OCI-LY7 (cell line): ENCODE measurements around the gene HTT. TPM values are rescaled to one million over a fixed set of nuclear protein-coding genes. Genes with fewer than 3 reads are reported as not detected.
"Not testable (repeated sequence)": the region's sequence is repeated elsewhere in the genome, so short reads cannot be mapped to it uniquely, and the experiment has no call there.

Experiments used
- BruUV-seq: library from RNA; stranded (reverse); fragments of 400-500 nt; replicated peaks from 2 replicates; lab custom pipeline; 2021; lab: Mats Ljungman, UMichigan
- CTCF ChIA-PET: fragments of 300-600 bp; sonication (Branson Sonifier 250); formaldehyde crosslinking; loops from one replicate; lab custom pipeline; 2022; ENCODE audit warnings: antibody characterized with exemption; ENCODE audit not compliant: unreplicated experiment; lab: Charles Lee
- POLR2A ChIA-PET: fragments of 300-600 bp; sonication (Branson Sonifier 250); formaldehyde crosslinking; loops from one replicate; lab custom pipeline; 2022; ENCODE audit warnings: antibody characterized with exemption; lab: Charles Lee
- DNase-seq: peaks from one replicate; pipeline ENCODE4 v3.0.0-alpha.2; 2015; ENCODE audit warnings: low spot score
- H2AFZ ChIP-seq: fragments of 200-600 bp; sonication (generic), shearing (Covaris generic); 2 replicates; pipeline ENCODE4 v1.6.1; 2014; ENCODE audit warnings: mild to moderate bottlenecking, antibody characterized with exemption, low read length, moderate library complexity
- H3K27ac ChIP-seq: fragments of 200-600 bp; sonication (generic); 2 replicates; pipeline ENCODE4 v1.5.1; 2014; ENCODE audit warnings: mixed run types, low read depth, mild to moderate bottlenecking, moderate library complexity, low read length, inconsistent platforms; ENCODE audit not compliant: poor library complexity, severe bottlenecking
- H3K36me3 ChIP-seq: fragments of 200-600 bp; sonication (generic); 2 replicates; pipeline ENCODE4 v1.6.1; 2014; ENCODE audit warnings: mild to moderate bottlenecking, antibody characterized with exemption, low read length, moderate library complexity, mixed read lengths; ENCODE audit not compliant: insufficient read depth
- H3K4me1 ChIP-seq: fragments of 200-600 bp; sonication (generic); 2 replicates; pipeline ENCODE4 v1.5.1; 2014; ENCODE audit warnings: mild to moderate bottlenecking, low read length; ENCODE audit not compliant: insufficient read depth, poor library complexity, severe bottlenecking
- H3K4me2 ChIP-seq: fragments of 200-600 bp; sonication (generic); 2 replicates; pipeline ENCODE4 v1.6.1; 2014; ENCODE audit warnings: mild to moderate bottlenecking, low read length
- H3K4me3 ChIP-seq: fragments of 200-600 bp; sonication (generic); 2 replicates; pipeline ENCODE4 v1.5.1; 2014; ENCODE audit warnings: mild to moderate bottlenecking, low read depth, low read length; ENCODE audit not compliant: poor library complexity, severe bottlenecking
- H3K79me2 ChIP-seq: fragments of 200-600 bp; sonication (generic); 2 replicates; pipeline ENCODE4 v1.6.1; 2016; ENCODE audit warnings: low read depth, mild to moderate bottlenecking, low read length, moderate library complexity, mixed read lengths; ENCODE audit not compliant: insufficient read depth
- H3K9me2 ChIP-seq: fragments of 200-600 bp; sonication (generic); 2 replicates; pipeline ENCODE4 v1.6.1; 2016; ENCODE audit warnings: mild to moderate bottlenecking, low read length, mixed read lengths; ENCODE audit not compliant: insufficient read depth
- H3K9me3 ChIP-seq: fragments of 200-600 bp; sonication (generic); 2 replicates; pipeline ENCODE4 v1.6.1; 2014; ENCODE audit warnings: mild to moderate bottlenecking, mixed run types, low read length, mixed read lengths
- H4K20me1 ChIP-seq: fragments of 200-600 bp; sonication (generic); 2 replicates; pipeline ENCODE4 v1.6.1; 2014; ENCODE audit warnings: mild to moderate bottlenecking, antibody characterized with exemption, low read length, moderate library complexity, mixed read lengths; ENCODE audit not compliant: insufficient read depth
- EZH2phosphoT487 ChIP-seq: fragments of 200-600 bp; sonication (generic); IDR thresholded peaks from 2 replicates; pipeline ENCODE4 v1.6.1; 2018; ENCODE audit warnings: low read depth, borderline replicate concordance, mild to moderate bottlenecking, mixed run types, antibody characterized with exemption, low read length, moderate library complexity, mixed read lengths
- intact Hi-C: fragments of 100-400 bp; cut with micrococcal nuclease; formaldehyde crosslinking; loops from one replicate; pipeline ENCODE4 v1.10.0; 2022; ENCODE audit not compliant: unreplicated experiment
- total RNA-seq, 2 experiments: library from RNA; depleted of rRNA in 1 of 2; stranded (reverse); fragments of >200 nt in 1 of 2; shearing (Covaris generic) in 1 of 2; gene quantifications; 2 replicates each; pipeline ENCODE4 v1.2.3, GENCODE V29; 2014 to 2022
- TF ChIP-seq, protein P1 (sequence below): fragments of 200-600 bp; sonication (generic); conservative IDR thresholded peaks from 2 replicates; pipeline ENCODE4 v1.5.1; 2014; ENCODE audit warnings: mild to moderate bottlenecking, antibody characterized with exemption, low read length, moderate library complexity, mixed read lengths

Gene HTT
- total RNA-seq, 2 experiments from 2014 or later, result 36.4 to 91.3 TPM

DNA sequence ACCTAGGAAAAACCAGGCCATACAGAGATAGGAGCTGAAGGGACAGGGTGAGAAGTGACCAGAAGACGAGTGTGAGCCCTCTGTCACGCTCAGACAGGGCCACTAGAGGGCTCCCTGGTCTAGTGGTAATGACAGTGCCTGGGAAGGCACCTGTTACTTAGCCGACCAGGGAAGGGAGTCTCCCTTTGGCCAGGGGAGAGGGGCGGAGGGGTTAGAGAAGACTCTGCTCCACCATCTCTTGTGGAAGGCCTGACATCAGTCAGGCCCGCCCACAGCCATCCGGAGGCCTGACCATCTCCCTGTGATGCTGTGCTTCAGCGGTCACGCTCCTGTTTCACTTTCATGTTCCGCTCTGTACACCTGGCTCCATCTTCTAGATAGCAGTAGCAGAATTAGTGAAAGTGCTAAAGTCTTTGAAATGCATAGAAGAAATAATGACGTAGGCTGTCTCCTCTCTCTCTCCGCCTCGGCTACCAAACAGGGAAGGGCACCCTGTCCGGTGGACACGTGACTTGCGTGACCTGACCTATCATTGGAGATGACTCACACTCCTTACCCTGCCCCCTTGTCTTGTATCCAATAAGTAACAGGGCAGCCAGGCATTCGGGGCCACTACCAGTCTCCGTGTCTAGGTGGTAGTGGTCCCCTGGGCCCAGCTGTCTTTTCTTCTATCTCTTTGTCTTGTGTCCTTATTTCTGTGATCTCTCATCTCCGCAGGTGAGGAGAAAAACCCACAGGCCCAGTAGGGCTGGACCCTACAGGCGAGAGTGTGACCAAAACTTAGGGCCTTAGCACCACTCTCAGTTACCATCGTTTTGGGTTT, 26.8 kb upstream of the HTT start:
- ChIA-PET POLR2A (interaction anchor here (0.5 to 1.6 kb wide), 3 partner anchors 9 to 163 kb away, joined by 3 to 5 read pairs (median 4); no protein-coding TSS in a partner anchor), CTCF (interaction anchor here (0.6 kb wide), 1 partner anchor 21 kb away, joined by 5 read pairs; no protein-coding TSS in a partner anchor)
- Histone ChIP-seq H3K4me1 (peaks cover 41% of the 10 kb centered on the region), H4K20me1 (no peaks in the 10 kb centered on the region), H3K4me3 (peak overlapping the region; percentile 20), H3K27ac (peak overlapping the region; percentile 80), H3K79me2 (no peaks in the 10 kb centered on the region), H3K9me3 (no peaks in the 10 kb centered on the region), H3K9me2 (no peaks in the 10 kb centered on the region), H2AFZ (peak overlapping the region; percentile 79; the same call in 1 of the 2 replicates), H3K36me3 (no peaks in the 10 kb centered on the region), H3K4me2 (peak overlapping the region; percentile 45)
- intact Hi-C loops, result loop anchor here (1.0 to 5.0 kb wide), 4 partner anchors 27 to 395 kb away; partner anchors contain the start of genes HTT and HTT-AS
- no TSS peak for BruUV-seq
- DNase-seq, result peak; percentile 92
- TF ChIP-seq EZH2phosphoT487, result no peak
- TF ChIP-seq, protein P1, sequence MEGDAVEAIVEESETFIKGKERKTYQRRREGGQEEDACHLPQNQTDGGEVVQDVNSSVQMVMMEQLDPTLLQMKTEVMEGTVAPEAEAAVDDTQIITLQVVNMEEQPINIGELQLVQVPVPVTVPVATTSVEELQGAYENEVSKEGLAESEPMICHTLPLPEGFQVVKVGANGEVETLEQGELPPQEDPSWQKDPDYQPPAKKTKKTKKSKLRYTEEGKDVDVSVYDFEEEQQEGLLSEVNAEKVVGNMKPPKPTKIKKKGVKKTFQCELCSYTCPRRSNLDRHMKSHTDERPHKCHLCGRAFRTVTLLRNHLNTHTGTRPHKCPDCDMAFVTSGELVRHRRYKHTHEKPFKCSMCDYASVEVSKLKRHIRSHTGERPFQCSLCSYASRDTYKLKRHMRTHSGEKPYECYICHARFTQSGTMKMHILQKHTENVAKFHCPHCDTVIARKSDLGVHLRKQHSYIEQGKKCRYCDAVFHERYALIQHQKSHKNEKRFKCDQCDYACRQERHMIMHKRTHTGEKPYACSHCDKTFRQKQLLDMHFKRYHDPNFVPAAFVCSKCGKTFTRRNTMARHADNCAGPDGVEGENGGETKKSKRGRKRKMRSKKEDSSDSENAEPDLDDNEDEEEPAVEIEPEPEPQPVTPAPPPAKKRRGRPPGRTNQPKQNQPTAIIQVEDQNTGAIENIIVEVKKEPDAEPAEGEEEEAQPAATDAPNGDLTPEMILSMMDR, result peak; percentile 80

DNA sequence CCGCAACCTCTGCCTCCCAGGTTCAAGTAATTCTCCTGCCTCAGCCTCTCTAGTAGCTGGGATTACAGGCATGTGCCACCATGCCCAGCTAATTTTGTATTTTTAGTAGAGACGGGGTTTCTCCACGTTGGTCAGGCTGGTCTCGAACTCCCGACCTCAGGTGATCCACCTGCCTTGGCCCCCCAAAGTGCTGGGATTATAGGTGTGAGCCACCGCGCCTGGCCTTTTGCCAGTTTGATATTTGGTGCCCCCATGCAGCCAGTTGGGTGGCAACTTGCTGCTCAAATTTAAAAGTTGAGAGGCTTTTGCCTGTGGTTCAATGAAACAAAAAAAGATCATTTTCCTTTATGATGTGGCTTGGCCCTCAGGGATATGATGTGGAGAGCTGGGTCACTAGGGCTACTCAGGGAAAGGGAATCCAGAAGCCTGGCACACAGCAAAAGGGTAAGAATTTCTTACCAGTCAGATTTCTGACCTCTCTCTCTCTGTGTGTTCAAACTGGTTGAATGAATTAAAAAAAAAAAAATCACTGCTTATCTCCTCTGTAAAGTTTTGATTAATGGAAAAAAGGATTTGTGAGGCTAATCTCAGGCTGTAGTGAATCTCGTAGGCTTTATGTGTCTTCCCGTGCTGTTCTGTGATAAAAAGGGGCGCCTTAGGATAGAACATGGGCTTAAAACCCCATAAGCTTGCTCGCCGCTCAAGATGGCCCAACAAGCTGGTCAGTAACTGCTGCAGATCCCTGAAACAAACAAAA, 23.2 kb upstream of the HTT start:
- H3K36me3 ChIP-seq, H3K9me2 ChIP-seq, H2AFZ ChIP-seq, H3K27ac ChIP-seq, BruUV-seq, POLR2A ChIA-PET, H3K4me3 ChIP-seq, H3K79me2 ChIP-seq, H4K20me1 ChIP-seq, H3K4me2 ChIP-seq, intact Hi-C loops, DNase-seq: not testable (repeated sequence)
- peaks cover 25% of the 10 kb centered on the region for H3K4me1 ChIP-seq
- CTCF ChIA-PET, result interaction anchor here (0.6 kb wide), 1 partner anchor 82 kb away, joined by 3 read pairs; no protein-coding TSS in a partner anchor
- H3K9me3 ChIP-seq, result peaks cover 25% of the 10 kb centered on the region

DNA sequence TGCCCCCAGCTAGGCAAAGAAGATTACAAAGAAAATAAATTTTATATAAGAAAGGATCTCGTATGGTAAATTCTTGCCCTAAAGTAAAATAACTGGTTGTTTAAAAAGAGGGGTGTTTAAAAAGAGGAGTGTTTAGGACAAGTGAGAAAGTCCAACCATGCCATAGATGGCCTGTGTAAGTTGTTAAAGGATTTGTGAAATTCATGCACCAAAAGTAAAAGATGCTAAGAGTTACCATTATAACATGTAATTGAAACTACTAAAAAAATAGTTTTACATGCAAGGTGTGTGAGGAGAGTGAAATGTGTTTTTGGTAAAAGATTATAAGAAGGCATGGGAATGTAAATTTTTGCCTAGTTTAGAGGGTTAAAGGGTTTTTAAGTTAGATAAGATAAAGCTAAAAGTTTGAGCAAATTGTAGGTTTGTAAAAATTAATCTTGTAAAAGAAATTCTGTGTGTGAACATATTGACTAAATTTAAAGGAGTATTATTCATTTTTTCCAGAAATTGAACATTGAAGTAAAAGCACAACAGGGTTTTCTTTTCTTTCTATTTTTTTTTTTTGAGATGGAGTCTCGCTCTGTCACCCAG, 20.2 kb upstream of the HTT start:
- intact Hi-C loops, result no loop called here
- Histone ChIP-seq H3K9me3 (peaks cover 30% of the 10 kb centered on the region), H3K4me3 (no peak overlapping the region), H2AFZ (no peak overlapping the region), H3K9me2 (no peaks in the 10 kb centered on the region), H3K4me2 (no peak overlapping the region), H3K79me2 (no peaks in the 10 kb centered on the region), H4K20me1 (no peaks in the 10 kb centered on the region), H3K4me1 (no peaks in the 10 kb centered on the region), H3K36me3 (no peaks in the 10 kb centered on the region), H3K27ac (no peak overlapping the region)
- ChIA-PET POLR2A (no interaction called here), CTCF (no interaction called here)
- BruUV-seq, result no TSS peak
- TF ChIP-seq, protein P1, result no peak
- no peak for TF ChIP-seq EZH2phosphoT487
- DNase-seq, result peak; percentile 34
